ENCODE measurements around the gene DEXI.

DEXI gene

DNA sequence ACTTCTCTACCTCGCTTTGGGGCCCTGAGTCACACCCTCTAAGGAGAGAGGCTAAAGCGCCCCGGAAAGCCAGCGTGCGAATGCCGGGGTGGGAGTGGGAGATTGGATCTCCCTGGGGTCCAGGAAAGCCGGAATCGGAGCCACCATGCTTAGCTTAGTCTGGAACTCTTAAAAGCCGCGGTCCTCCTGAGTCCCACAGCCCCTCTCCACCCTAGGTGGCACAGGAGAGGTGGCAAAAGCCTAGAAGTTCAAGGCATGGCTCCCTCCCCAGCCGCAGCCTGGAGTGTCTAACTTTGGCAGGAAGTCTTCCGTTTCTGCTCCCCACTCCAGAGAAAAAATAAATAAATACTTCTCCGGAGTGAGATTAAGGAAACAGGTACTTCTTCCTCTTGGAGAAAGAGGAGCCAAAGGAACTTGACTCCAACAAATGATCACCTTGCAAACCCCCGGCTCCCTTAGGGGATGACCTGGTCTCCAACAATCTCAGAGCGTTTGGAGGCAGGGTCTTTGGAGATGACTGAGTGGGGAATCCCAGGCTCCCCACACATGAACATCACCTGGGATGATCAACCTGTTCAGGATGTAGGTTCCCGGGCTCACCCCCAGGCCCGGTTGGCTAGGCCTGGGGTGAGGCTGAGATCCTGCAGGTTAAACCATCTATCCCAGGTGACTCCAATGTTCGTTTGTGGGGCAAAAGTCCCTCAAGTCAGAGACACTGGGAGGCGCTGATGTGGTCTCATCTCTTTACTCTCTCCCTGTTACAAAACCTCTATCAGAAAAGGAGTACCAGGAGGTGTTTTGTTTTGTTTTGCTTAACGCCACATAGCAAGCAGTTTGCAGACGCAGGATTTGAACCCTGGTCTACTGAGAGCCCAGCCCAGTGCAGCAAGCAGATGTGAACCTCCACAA, 62.3 kb downstream of the DEXI start:
- H3K4me2 ChIP-seq (ENCODE audit: low read length) = no peak overlapping the region
- no peak overlapping the region for H3K9ac ChIP-seq (ENCODE audit: low read depth, low read length)
- peaks cover 69% of the 10 kb centered on the region for H3K27me3 ChIP-seq (ENCODE audit: control insufficient read depth, insufficient read depth, low read length)
- H3K4me1 ChIP-seq (ENCODE audit: control insufficient read depth, insufficient read depth, low read length) = peaks cover 12% of the 10 kb centered on the region
- no peaks in the 10 kb centered on the region for H3K36me3 ChIP-seq (ENCODE audit: insufficient read depth, low read length)
- H3K9me3 ChIP-seq (replicated peaks; ENCODE audit: low read length) = no peaks in the 10 kb centered on the region
- H3K4me3 ChIP-seq (ENCODE audit: low read length) = peak overlapping the region; percentile 70
